Upper lobe of right lung (tissue), 1 donor: ENCODE results near the gene ME3. TPM values are rescaled to one million over a fixed set of nuclear protein-coding genes. Genes with fewer than 3 reads are reported as not detected.

ENCODE experiments used
- ATAC-seq: fragments of 200-7000 bp; cut with Tn5 transposase; one replicate; pipeline ENCODE4 v1.9.1; 2020; ENCODE audit warnings: mild to moderate bottlenecking, moderate library complexity
- DNase-seq: peaks from one replicate; pipeline ENCODE4 v3.0.0-alpha.2; 2020
- H3K27ac ChIP-seq: fragments of 200-600 bp; one replicate; pipeline ENCODE4 v1.8.0; 2022
- H3K27me3 ChIP-seq: fragments of 200-600 bp; one replicate; pipeline ENCODE4 v1.8.0; 2022; ENCODE audit warnings: mild to moderate bottlenecking
- H3K36me3 ChIP-seq: fragments of 200-600 bp; one replicate; pipeline ENCODE4 v1.8.0; 2022
- H3K4me1 ChIP-seq: fragments of 200-600 bp; one replicate; pipeline ENCODE4 v1.8.0; 2022
- H3K4me3 ChIP-seq: fragments of 200-600 bp; one replicate; pipeline ENCODE4 v1.8.0; 2022; ENCODE audit warnings: mild to moderate bottlenecking
- H3K9me3 ChIP-seq: fragments of 200-600 bp; one replicate; pipeline ENCODE4 v1.8.0; 2022
- CTCF ChIP-seq: fragments of 200-600 bp; IDR thresholded peaks from one replicate; pipeline ENCODE4 v1.8.0; 2022; ENCODE audit warnings: antibody characterized with exemption
- intact Hi-C: fragments of 100-400 bp; cut with DNase I; formaldehyde crosslinking; loops from one replicate; pipeline ENCODE4 v1.11.0; 2022
- total RNA-seq: library from RNA; stranded (reverse); fragmentation: NEBNext Ultra II Directional; extraction: Animal tissue kit (Norgen Biotek cat#: 25700); gene quantifications from one replicate; pipeline ENCODE4 v1.2.1, GENCODE V29; 2021
- donor health status: DM: no; HTN: yes; CAD: no; lungs with severe emphysema.

Gene ME3
- total RNA-seq, 1 donor from 2014 or later, result 24.7 TPM

GRCh38 chr11:86625544-86625943 lies 46.9 kb downstream of the ME3 start:
- DNase-seq, result no peak
- no peak overlapping the region for H3K4me3 ChIP-seq
- H3K4me1 ChIP-seq, result peaks cover 7% of the 10 kb centered on the region
- no peak for ATAC-seq
- H3K27me3 ChIP-seq, result no peaks in the 10 kb centered on the region
- TF ChIP-seq CTCF, result no peak
- H3K9me3 ChIP-seq, result no peaks in the 10 kb centered on the region
- H3K36me3 ChIP-seq, result no peaks in the 10 kb centered on the region
- intact Hi-C loops, result no loop called here
- no peak overlapping the region for H3K27ac ChIP-seq

- DNase-seq, result no peak
- no peak for ATAC-seq
- Histone ChIP-seq H3K9me3 (no peaks in the 10 kb centered on the region), H3K4me1 (peaks cover 9% of the 10 kb centered on the region), H3K27ac (no peak overlapping the region), H3K27me3 (no peaks in the 10 kb centered on the region), H3K4me3 (no peak overlapping the region), H3K36me3 (no peaks in the 10 kb centered on the region)
- no peak for TF ChIP-seq CTCF
- intact Hi-C loops, result no loop called here
Observed at GRCh38 chr11:86624366-86624765, 48.0 kb downstream of the ME3 start.

- no peak for TF ChIP-seq CTCF
- H3K36me3 ChIP-seq, result no peaks in the 10 kb centered on the region
- H3K4me1 ChIP-seq, result peaks cover 9% of the 10 kb centered on the region
- H3K9me3 ChIP-seq, result no peaks in the 10 kb centered on the region
- no peak overlapping the region for H3K27ac ChIP-seq
- H3K27me3 ChIP-seq, result no peaks in the 10 kb centered on the region
- DNase-seq, result no peak
- no peak for ATAC-seq
- intact Hi-C loops, result no loop called here
- no peak overlapping the region for H3K4me3 ChIP-seq
Observed at GRCh38 chr11:86623736-86624135, 48.7 kb downstream of the ME3 start.

DNA sequence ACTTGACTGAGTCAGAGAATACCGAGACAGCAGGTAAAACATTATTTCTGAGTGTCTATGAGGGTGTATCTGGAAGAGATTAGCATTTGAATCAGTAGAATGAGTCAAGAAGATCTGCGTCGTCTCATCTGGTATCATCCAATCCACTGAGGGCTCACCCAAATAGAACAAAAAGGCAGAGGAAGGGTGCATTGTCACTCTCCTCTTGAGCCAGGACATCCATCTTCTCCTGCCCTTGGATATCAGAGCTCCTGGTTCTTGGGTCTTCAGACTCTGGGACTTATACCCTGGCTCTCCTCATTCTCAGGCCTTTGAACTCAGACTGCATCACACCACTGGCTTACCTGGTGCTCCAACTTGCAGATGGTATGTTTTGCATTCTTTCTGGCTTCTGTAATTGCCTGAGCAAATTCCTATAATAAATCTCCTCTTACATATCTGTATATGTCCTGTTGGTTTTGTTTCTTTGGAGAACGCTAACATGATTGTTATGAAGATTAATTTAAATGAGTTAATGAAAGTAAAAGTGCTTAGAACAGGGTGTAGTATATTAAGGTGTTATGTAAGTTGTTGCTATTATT lies 49.3 kb downstream of the ME3 start:
- H3K27me3 ChIP-seq, result no peaks in the 10 kb centered on the region
- no peaks in the 10 kb centered on the region for H3K9me3 ChIP-seq
- ATAC-seq (no peak), DNase-seq (no peak)
- TF ChIP-seq CTCF, result no peak
- intact Hi-C loops, result no loop called here
- peaks cover 9% of the 10 kb centered on the region for H3K4me1 ChIP-seq
- no peaks in the 10 kb centered on the region for H3K36me3 ChIP-seq
- H3K4me3 ChIP-seq, result no peak overlapping the region
- no peak overlapping the region for H3K27ac ChIP-seq

GRCh38 chr11:86621854-86622253 lies 50.6 kb downstream of the ME3 start:
- intact Hi-C loops, result no loop called here
- no peaks in the 10 kb centered on the region for H3K9me3 ChIP-seq
- no peak for ATAC-seq
- H3K36me3 ChIP-seq, result no peaks in the 10 kb centered on the region
- no peak for DNase-seq
- H3K4me1 ChIP-seq, result peaks cover 9% of the 10 kb centered on the region
- TF ChIP-seq CTCF, result no peak
- H3K27me3 ChIP-seq, result no peaks in the 10 kb centered on the region
- no peak overlapping the region for H3K27ac ChIP-seq
- H3K4me3 ChIP-seq, result no peak overlapping the region
